ENCODE results near the gene RFT1.

RFT1 gene

GRCh38 chr3:53091011-53091410 lies 39.2 kb downstream of the RFT1 start:
- Histone ChIP-seq H3K79me2 (ENCODE audit: low read length) (no peaks in the 10 kb centered on the region), H3K4me2 (ENCODE audit: low read length) (no peak overlapping the region), H2AFZ (ENCODE audit: low read depth, low read length) (no peak overlapping the region), H3K27ac (ENCODE audit: low read length) (no peak overlapping the region), H3K27me3 (ENCODE audit: low read depth, low read length) (no peaks in the 10 kb centered on the region), H4K20me1 (ENCODE audit: insufficient read depth, low read length) (no peaks in the 10 kb centered on the region), H3K9ac (ENCODE audit: low read length) (no peak overlapping the region), H3K4me1 (ENCODE audit: low read length) (no peaks in the 10 kb centered on the region), H3K36me3 (replicated peaks; ENCODE audit: low read depth, low read length) (peaks cover 27% of the 10 kb centered on the region), H3K9me3 (ENCODE audit: insufficient read depth, low read length) (no peaks in the 10 kb centered on the region), H3K4me3 (ENCODE audit: low read length) (no peak overlapping the region)
- TF ChIP-seq CTCF (IDR thresholded peaks at IDR 0.05; ENCODE audit: low read depth, low read length), result no peak
- no peak for TF ChIP-seq EZH2phosphoT487 (IDR thresholded peaks at IDR 0.05; ENCODE audit: low read depth)

GRCh38 chr3:53089511-53089910 lies 40.7 kb downstream of the RFT1 start:
- Histone ChIP-seq H3K4me2 (ENCODE audit: low read length) (no peak overlapping the region), H4K20me1 (ENCODE audit: insufficient read depth, low read length) (no peaks in the 10 kb centered on the region), H2AFZ (ENCODE audit: low read depth, low read length) (no peak overlapping the region), H3K36me3 (replicated peaks; ENCODE audit: low read depth, low read length) (peaks cover 28% of the 10 kb centered on the region), H3K9me3 (ENCODE audit: insufficient read depth, low read length) (no peaks in the 10 kb centered on the region), H3K79me2 (ENCODE audit: low read length) (no peaks in the 10 kb centered on the region), H3K9ac (ENCODE audit: low read length) (no peak overlapping the region), H3K27ac (ENCODE audit: low read length) (no peak overlapping the region), H3K27me3 (ENCODE audit: low read depth, low read length) (no peaks in the 10 kb centered on the region), H3K4me1 (ENCODE audit: low read length) (no peaks in the 10 kb centered on the region), H3K4me3 (ENCODE audit: low read length) (no peak overlapping the region)
- no peak for TF ChIP-seq CTCF (IDR thresholded peaks at IDR 0.05; ENCODE audit: low read depth, low read length)

GRCh38 chr3:53085476-53085875 lies 44.8 kb downstream of the RFT1 start:
- no peak overlapping the region for H2AFZ ChIP-seq (ENCODE audit: low read depth, low read length)
- H3K36me3 ChIP-seq (replicated peaks; ENCODE audit: low read depth, low read length), result peaks cover 14% of the 10 kb centered on the region
- H3K4me2 ChIP-seq (ENCODE audit: low read length), result no peak overlapping the region
- no peak overlapping the region for H3K4me3 ChIP-seq (ENCODE audit: low read length)
- no peak overlapping the region for H3K9ac ChIP-seq (ENCODE audit: low read length)
- no peak overlapping the region for H3K27ac ChIP-seq (ENCODE audit: low read length)
- no peaks in the 10 kb centered on the region for H3K79me2 ChIP-seq (ENCODE audit: low read length)
- H3K27me3 ChIP-seq (ENCODE audit: low read depth, low read length), result no peaks in the 10 kb centered on the region
- H3K9me3 ChIP-seq (ENCODE audit: insufficient read depth, low read length), result no peaks in the 10 kb centered on the region
- TF ChIP-seq CTCF (IDR thresholded peaks at IDR 0.05; ENCODE audit: low read depth, low read length) (no peak), EZH2phosphoT487 (IDR thresholded peaks at IDR 0.05; ENCODE audit: low read depth) (no peak)
- H3K4me1 ChIP-seq (ENCODE audit: low read length), result no peaks in the 10 kb centered on the region
- H4K20me1 ChIP-seq (ENCODE audit: insufficient read depth, low read length), result no peaks in the 10 kb centered on the region

- Histone ChIP-seq H3K27me3 (ENCODE audit: low read depth, low read length) (no peaks in the 10 kb centered on the region), H3K36me3 (replicated peaks; ENCODE audit: low read depth, low read length) (peaks cover 8% of the 10 kb centered on the region), H3K9ac (ENCODE audit: low read length) (no peak overlapping the region), H3K4me1 (ENCODE audit: low read length) (no peaks in the 10 kb centered on the region), H3K27ac (ENCODE audit: low read length) (no peak overlapping the region), H3K79me2 (ENCODE audit: low read length) (no peaks in the 10 kb centered on the region), H3K4me2 (ENCODE audit: low read length) (no peak overlapping the region), H4K20me1 (ENCODE audit: insufficient read depth, low read length) (no peaks in the 10 kb centered on the region), H3K9me3 (ENCODE audit: insufficient read depth, low read length) (no peaks in the 10 kb centered on the region), H3K4me3 (ENCODE audit: low read length) (no peak overlapping the region), H2AFZ (ENCODE audit: low read depth, low read length) (no peak overlapping the region)
- no peak for TF ChIP-seq EZH2phosphoT487 (IDR thresholded peaks at IDR 0.05; ENCODE audit: low read depth)
- TF ChIP-seq CTCF (IDR thresholded peaks at IDR 0.05; ENCODE audit: low read depth, low read length), result no peak
Observed at GRCh38 chr3:53084310-53085001, 45.8 kb downstream of the RFT1 start.

Data from OCI-LY3 (cell line).